Omental fat pad (tissue), 4 donors: ENCODE measurements around the gene SFT2D3. TPM values are rescaled to one million over a fixed set of nuclear protein-coding genes. Genes with fewer than 3 reads are reported as not detected.

Experiments used
- ATAC-seq: fragments of 150-250 bp; one replicate; pipeline ENCODE4 v1.9.1; 2016; ENCODE audit warnings: mild to moderate bottlenecking, moderate library complexity; ENCODE audit not compliant: low FRiP score
- DNase-seq: peaks from one replicate; pipeline ENCODE4 v3.0.0-alpha.2; 2019; ENCODE audit warnings: low spot score
- total RNA-seq, 4 donors: library from RNA; depleted of rRNA; stranded (reverse); fragments of >200 nt; gene quantifications; one replicate each; pipeline ENCODE4 v1.1.0, GENCODE V29; 2016
- TF ChIP-seq, protein P1 (sequence below), 3 donors: fragments of 450-650 bp; IDR thresholded peaks; one replicate each; pipeline ENCODE4 v1.5.1; 2016 to 2017; ENCODE audit warnings: antibody characterized with exemption in 3 of 3, mild to moderate bottlenecking in 3 of 3, moderate library complexity in 2 of 3

The SFT2D3 gene
- total RNA-seq, 4 donors from 2014 or later, result 4.4 to 11.7 (median 5.1) TPM

DNA sequence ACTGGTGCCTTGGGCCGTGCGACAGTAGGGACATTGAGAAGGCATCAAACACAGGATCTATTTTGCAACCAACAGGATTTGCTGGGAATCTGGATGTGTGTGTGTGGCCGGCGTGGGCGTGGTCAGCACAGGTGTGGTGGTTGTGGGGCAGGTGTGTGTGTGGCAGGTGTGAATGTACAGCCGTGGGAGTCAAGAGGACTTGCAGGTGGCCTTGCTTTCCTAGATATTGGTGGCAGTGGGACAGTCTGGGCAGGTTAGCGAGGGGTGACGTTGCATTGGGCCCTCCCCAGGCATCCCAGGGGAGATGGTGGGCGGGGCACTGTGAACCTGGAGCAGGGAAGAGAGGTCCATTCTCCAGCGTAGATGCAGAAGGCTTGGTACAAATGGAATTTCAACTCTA, 22.8 kb upstream of the SFT2D3 start:
- ATAC-seq, result no peak
- DNase-seq, result no peak

DNA sequence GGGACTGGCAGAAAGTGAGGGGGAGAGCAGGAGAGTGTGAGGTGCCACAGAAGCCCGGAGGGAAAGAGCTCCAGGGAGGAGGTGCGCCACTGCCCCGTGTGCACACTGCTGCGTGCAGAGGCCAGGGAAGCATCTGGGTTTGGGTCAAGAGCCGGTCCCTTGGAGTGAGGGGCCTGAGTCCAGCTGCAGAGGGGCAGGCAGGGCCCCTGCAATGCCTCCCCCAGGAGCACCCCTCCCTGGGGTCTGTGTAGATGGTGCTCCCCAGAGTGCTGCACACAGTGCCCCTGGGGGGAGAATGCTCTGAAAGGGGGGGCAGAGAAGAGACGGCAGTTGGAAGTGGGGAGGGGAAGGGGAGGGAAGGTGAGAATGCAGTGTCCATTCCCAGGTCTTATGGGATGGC, 22.3 kb upstream of the SFT2D3 start:
- DNase-seq (no peak), ATAC-seq (no peak)
- TF ChIP-seq, protein P1, sequence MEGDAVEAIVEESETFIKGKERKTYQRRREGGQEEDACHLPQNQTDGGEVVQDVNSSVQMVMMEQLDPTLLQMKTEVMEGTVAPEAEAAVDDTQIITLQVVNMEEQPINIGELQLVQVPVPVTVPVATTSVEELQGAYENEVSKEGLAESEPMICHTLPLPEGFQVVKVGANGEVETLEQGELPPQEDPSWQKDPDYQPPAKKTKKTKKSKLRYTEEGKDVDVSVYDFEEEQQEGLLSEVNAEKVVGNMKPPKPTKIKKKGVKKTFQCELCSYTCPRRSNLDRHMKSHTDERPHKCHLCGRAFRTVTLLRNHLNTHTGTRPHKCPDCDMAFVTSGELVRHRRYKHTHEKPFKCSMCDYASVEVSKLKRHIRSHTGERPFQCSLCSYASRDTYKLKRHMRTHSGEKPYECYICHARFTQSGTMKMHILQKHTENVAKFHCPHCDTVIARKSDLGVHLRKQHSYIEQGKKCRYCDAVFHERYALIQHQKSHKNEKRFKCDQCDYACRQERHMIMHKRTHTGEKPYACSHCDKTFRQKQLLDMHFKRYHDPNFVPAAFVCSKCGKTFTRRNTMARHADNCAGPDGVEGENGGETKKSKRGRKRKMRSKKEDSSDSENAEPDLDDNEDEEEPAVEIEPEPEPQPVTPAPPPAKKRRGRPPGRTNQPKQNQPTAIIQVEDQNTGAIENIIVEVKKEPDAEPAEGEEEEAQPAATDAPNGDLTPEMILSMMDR (IDR thresholded peaks at IDR 0.05), result no peak

More for the DNA sequence above, 22.8 kb upstream of the SFT2D3 start:
- TF ChIP-seq, protein P1 (IDR thresholded peaks at IDR 0.05), result no peak

DNA sequence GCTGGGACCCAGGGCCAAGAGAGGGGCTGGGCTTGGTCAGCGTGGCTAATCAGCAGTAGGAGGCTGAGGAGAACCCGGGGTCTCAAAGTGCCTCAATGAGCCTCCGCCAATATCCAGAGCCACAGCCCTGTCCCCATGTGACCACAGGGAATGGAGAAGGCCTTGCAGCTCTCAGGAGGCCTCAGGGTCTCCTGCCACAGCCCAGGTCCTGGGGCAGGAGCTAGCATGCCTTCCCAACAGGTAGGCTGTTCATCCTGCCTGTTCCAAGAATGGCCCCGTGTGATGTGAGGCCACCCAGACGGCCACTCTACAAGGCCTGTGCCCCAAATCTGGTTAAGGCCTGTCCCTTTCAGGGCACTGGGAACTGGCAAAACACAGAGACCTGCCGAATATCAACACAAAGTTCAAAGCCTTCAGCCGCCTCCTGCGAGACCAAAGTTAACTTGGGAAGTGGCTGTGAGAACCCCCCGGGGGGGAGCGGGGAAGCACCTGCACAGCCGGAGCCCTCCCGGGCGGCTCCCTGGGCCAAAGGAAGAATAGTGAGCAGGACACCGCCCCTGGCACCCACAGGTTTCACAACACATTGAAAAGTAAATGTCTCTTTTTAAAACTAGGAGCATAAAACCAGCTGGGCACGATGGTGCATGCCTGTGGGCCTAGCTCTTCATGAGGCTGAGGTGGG, 21.5 kb upstream of the SFT2D3 start:
- TF ChIP-seq, protein P1 (IDR thresholded peaks at IDR 0.05), result no peak
- ATAC-seq (no peak), DNase-seq (no peak)

DNA sequence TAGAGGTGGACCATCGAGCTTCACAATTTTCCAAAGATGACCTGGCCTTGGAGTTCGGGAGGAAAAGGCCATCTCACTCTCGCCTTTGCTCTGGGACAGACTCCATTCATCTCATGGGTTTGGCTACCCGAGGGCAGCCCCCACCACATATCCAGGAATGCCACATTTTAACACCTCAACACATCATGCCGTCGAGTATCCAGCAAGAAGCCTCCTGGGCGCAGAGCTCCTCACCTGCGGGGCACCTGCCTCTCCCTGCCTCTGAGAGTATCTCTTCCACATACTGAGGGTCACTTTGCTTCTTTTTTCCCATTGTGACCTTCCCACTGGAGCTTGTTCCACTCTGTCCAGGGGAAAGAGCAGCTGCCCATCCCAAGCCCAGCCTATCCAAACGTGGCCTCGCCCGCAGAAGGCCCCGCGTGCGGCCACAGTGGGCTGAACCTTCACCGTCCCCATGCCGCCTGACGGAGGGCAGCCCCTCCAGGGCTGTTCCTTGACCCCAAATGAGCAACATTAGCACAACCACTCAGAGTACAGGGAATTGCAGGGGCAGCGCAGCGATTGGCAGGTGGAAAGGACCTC, 20.5 kb upstream of the SFT2D3 start:
- ATAC-seq, result no peak
- DNase-seq, result no peak
- TF ChIP-seq, protein P1 (IDR thresholded peaks at IDR 0.05), result no peak

DNA sequence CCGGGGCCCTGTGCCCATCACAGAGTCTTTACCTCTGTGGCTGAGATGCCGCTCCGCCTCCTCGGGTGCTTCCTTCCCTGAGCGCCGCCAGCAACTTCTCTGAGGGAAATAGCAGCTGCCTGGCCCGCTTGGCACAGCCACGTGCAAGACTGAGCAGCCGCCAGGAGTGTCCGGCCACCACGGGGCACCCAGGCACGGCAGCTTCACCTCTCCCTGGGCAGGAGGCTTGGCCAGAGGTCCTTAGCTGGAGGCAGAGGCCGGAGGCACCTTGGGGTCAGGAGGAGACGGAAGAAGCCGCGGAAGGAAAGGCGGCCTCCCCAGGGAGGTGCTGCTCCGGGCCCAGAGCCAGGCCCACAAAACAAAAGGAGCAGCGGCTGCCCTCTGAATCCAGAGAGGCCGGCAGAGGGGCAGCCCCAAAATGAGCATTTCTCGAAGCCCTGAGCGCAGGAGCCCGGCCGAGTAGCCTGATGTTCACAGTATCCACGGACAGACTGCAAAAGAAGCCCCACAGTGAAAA, 20.0 kb upstream of the SFT2D3 start:
- TF ChIP-seq, protein P1 (IDR thresholded peaks at IDR 0.05), result no peak
- ATAC-seq, result no peak
- DNase-seq, result no peak

DNA sequence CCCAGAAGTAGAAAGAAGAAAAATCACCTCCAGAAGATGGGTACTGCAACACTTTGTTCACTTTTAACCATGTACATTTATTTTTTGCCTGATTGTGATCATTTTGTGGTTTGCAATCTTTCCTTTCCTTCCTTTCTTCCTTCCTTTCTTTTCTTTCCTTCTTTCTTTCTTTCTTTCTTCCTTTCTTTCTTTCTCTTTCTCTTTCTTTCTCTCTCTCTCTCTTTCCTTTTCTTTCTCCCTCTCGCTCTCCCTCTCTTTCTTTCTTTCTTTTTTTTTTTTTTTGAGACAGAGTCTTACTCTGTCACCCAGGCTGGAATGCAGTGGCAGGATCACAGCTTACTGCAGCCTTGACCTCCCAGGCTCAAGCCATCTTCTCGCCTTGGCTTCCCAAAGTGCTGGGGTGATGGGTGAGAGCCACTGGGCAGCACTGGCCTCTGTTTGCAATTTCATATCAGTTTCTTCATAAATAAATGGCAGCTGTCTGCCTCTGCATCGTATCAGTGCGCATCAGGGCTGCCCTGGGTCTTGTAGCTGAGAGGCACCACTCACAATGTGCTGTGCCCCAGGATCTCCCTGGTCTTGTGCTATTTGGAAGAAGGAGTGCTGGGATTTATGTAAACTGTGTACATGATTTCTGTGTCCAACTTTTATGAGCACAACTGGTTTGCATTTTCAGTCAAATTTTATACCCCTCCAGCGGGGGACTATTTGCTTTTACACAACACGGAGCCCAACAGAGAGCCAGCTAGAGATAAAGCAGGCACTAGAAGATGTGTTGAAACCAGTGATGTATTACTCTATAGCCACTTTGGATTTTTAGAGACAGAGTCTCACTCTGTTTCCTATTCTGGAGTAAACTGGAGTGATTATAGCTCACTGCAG, 19.1 kb upstream of the SFT2D3 start:
- DNase-seq, result no peak
- ATAC-seq, result no peak
- TF ChIP-seq, protein P1 (IDR thresholded peaks at IDR 0.05), result no peak
